Keratinocyte (primary cell): ENCODE results near the gene SLCO2B1. TPM values are rescaled to one million over a fixed set of nuclear protein-coding genes. Genes with fewer than 3 reads are reported as not detected.

Experiments used
- DNase-seq: peaks from one replicate; pipeline ENCODE4 v3.0.0-alpha.2; 2011; ENCODE audit warnings: low read depth, missing footprints, low spot score
- FAIRE-seq: peaks from 2 replicates; lab custom pipeline; 2011; peaks lifted over from hg19 to GRCh38; lab: Jason Lieb, UNC
- H2AFZ ChIP-seq: 2 replicates; pipeline ENCODE4 v1.6.0; 2012; ENCODE audit warnings: low read length, control low read depth, inconsistent platforms; ENCODE audit not compliant: control insufficient read depth
- H3K27ac ChIP-seq: 2 replicates; pipeline ENCODE4 v1.5.1; 2011; ENCODE audit warnings: low read length; ENCODE audit not compliant: control insufficient read depth, insufficient read depth
- H3K27me3 ChIP-seq: 3 replicates; pipeline ENCODE4 v1.6.0; 2011; ENCODE audit warnings: low read length; ENCODE audit not compliant: control insufficient read depth, insufficient read depth; ENCODE audit errors: extremely low read depth
- H3K36me3 ChIP-seq, 2 experiments: 2 replicates in 1 of 2; 3 replicates in 1 of 2; pipeline ENCODE4 v1.5.1; 2011; ENCODE audit warnings: low read length in 2 of 2, mild to moderate bottlenecking in 1 of 2; ENCODE audit not compliant: control insufficient read depth in 2 of 2, insufficient read depth in 2 of 2; ENCODE audit errors: extremely low read depth in 1 of 2
- H3K4me1 ChIP-seq: 3 replicates; pipeline ENCODE4 v1.5.1; 2011; ENCODE audit warnings: low read length; ENCODE audit not compliant: control insufficient read depth, insufficient read depth; ENCODE audit errors: extremely low read depth
- H3K4me2 ChIP-seq: 3 replicates; pipeline ENCODE4 v1.6.0; 2011; ENCODE audit warnings: low read depth, low read length; ENCODE audit not compliant: control insufficient read depth, insufficient read depth; ENCODE audit errors: extremely low read depth
- H3K4me3 ChIP-seq, 3 experiments: fragments of 200-600 bp in 1 of 3; sonication (generic) in 1 of 3; 2 replicates in 2 of 3; 3 replicates in 1 of 3; pipeline ENCODE4 v1.5.1; 2011 to 2016; ENCODE audit warnings: low read length in 3 of 3, mild to moderate bottlenecking in 3 of 3, control low read depth in 2 of 3, inconsistent platforms in 1 of 3, low read depth in 1 of 3, mixed read lengths in 1 of 3, mixed run types in 1 of 3, moderate library complexity in 1 of 3; ENCODE audit not compliant: control insufficient read depth in 2 of 3, insufficient read depth in 2 of 3; ENCODE audit errors: extremely low read depth in 1 of 3
- H3K79me2 ChIP-seq: 2 replicates; pipeline ENCODE4 v1.6.0; 2012; ENCODE audit warnings: low read length; ENCODE audit not compliant: control insufficient read depth, insufficient read depth
- H3K9ac ChIP-seq: 3 replicates; pipeline ENCODE4 v1.6.0; 2011; ENCODE audit warnings: low read length; ENCODE audit not compliant: control insufficient read depth, insufficient read depth; ENCODE audit errors: extremely low read depth
- H3K9me1 ChIP-seq: 3 replicates; pipeline ENCODE4 v1.6.0; 2011; ENCODE audit warnings: low read length; ENCODE audit not compliant: control insufficient read depth, insufficient read depth; ENCODE audit errors: extremely low read depth
- H3K9me3 ChIP-seq: 2 replicates; pipeline ENCODE4 v1.5.1; 2012; ENCODE audit warnings: low read depth, low read length; ENCODE audit not compliant: control insufficient read depth
- H4K20me1 ChIP-seq: 3 replicates; pipeline ENCODE4 v1.6.0; 2011; ENCODE audit warnings: low read length; ENCODE audit not compliant: control insufficient read depth, insufficient read depth; ENCODE audit errors: extremely low read depth
- CTCF ChIP-seq, 3 experiments: IDR thresholded peaks in 1 of 3; conservative IDR thresholded peaks in 1 of 3; optimal IDR thresholded peaks in 1 of 3; 2 replicates in 2 of 3; 3 replicates in 1 of 3; pipeline versions ENCODE3 to v1.5.1; 2011; ENCODE audit warnings: low read length in 3 of 3, mild to moderate bottlenecking in 3 of 3, moderate library complexity in 2 of 3, control low read depth in 1 of 3, inconsistent platforms in 1 of 3; ENCODE audit not compliant: insufficient read depth in 2 of 3; ENCODE audit errors: extremely low read depth in 1 of 3
- EZH2 ChIP-seq: IDR thresholded peaks from one replicate; pipeline ENCODE4 v1.6.1; 2012; ENCODE audit warnings: inconsistent platforms, mild to moderate bottlenecking, low read length, moderate library complexity
- dilution Hi-C: fragments of 300-500 bp; cut with MboI; formaldehyde crosslinking; loops from one replicate; pipeline ENCODE4 v1.7.0; 2020; ENCODE audit warnings: low sequenced_read_pairs; ENCODE audit not compliant: extremely low pct_ligation_motif_present
- polyA plus RNA-seq, 5 experiments: library from polyadenylated mRNA; depleted of rRNA in 3 of 5; stranded (reverse) in 3 of 5; stranded (forward) in 1 of 5; unstranded in 1 of 5; fragments of >200 nt; gene quantifications; 1 replicate in 1 of 5; 2 replicates in 3 of 5; 3 replicates in 1 of 5; pipeline versions ENCODE4 v1.2.1 to v1.2.3, GENCODE V29; 2011 to 2012; ENCODE audit warnings: missing spikeins in 2 of 5, low read depth in 1 of 5, low replicate concordance in 1 of 5

The SLCO2B1 gene
- polyA plus RNA-seq, 1 donor (not counting 4 experiments of a cell fraction or from before 2014, with no cell fraction given) = not detected

GRCh38 chr11:75189911-75190310 lies 39.0 kb downstream of the SLCO2B1 start:
- DNase-seq (no peak), FAIRE-seq (no peak)
- no peaks in the 10 kb centered on the region for H4K20me1 ChIP-seq
- no peak overlapping the region for H3K27ac ChIP-seq
- H3K4me3 ChIP-seq = no peak overlapping the region
- no peak overlapping the region for H2AFZ ChIP-seq
- TF ChIP-seq CTCF (optimal IDR thresholded peaks at IDR 0.05 in 1 of 3, IDR thresholded peaks at IDR 0.05 in 1 of 3, conservative IDR thresholded peaks at IDR 0.05 in 1 of 3; ENCODE audit: extremely low read depth in 1 of 3, insufficient read depth in 2 of 3, low read length in 3 of 3) = no peak
- TF ChIP-seq EZH2 = no peak
- H3K9me1 ChIP-seq = no peaks in the 10 kb centered on the region
- no peaks in the 10 kb centered on the region for H3K79me2 ChIP-seq
- H3K4me2 ChIP-seq = no peak overlapping the region
- H3K4me1 ChIP-seq = no peaks in the 10 kb centered on the region
- H3K36me3 ChIP-seq = no peaks in the 10 kb centered on the region
- no peaks in the 10 kb centered on the region for H3K9me3 ChIP-seq
- peaks cover 27% of the 10 kb centered on the region for H3K27me3 ChIP-seq
- no peak overlapping the region for H3K9ac ChIP-seq
- dilution Hi-C loops = no loop called here

GRCh38 chr11:75190652-75191329 lies 39.9 kb downstream of the SLCO2B1 start:
- no peak overlapping the region for H2AFZ ChIP-seq
- no peak for TF ChIP-seq CTCF (optimal IDR thresholded peaks at IDR 0.05 in 1 of 3, IDR thresholded peaks at IDR 0.05 in 1 of 3, conservative IDR thresholded peaks at IDR 0.05 in 1 of 3; ENCODE audit: extremely low read depth in 1 of 3, insufficient read depth in 2 of 3, low read length in 3 of 3)
- TF ChIP-seq EZH2 = no peak
- no peaks in the 10 kb centered on the region for H4K20me1 ChIP-seq
- H3K4me2 ChIP-seq = no peak overlapping the region
- peaks cover 35% of the 10 kb centered on the region for H3K27me3 ChIP-seq
- FAIRE-seq (no peak), DNase-seq (no peak)
- no peaks in the 10 kb centered on the region for H3K9me1 ChIP-seq
- no peak overlapping the region for H3K9ac ChIP-seq
- dilution Hi-C loops = no loop called here
- H3K4me3 ChIP-seq = no peak overlapping the region
- no peaks in the 10 kb centered on the region for H3K4me1 ChIP-seq
- H3K27ac ChIP-seq = no peak overlapping the region
- H3K79me2 ChIP-seq = no peaks in the 10 kb centered on the region
- no peaks in the 10 kb centered on the region for H3K9me3 ChIP-seq
- H3K36me3 ChIP-seq = no peaks in the 10 kb centered on the region
